GM19328 (cell line): ENCODE measurements around the gene OR10D3.
"Not testable (repeated sequence)": the region's sequence is repeated elsewhere in the genome, so short reads cannot be mapped to it uniquely, and the experiment has no call there.

Experiments used
- ATAC-seq: cut with Tn5 transposase; IDR thresholded peaks from one replicate; pipeline ENCODE4 v1.9.1; 2021; ENCODE audit warnings: mild to moderate bottlenecking, moderate library complexity; ENCODE audit not compliant: unreplicated experiment

The OR10D3 gene

GRCh38 chr11:124194293-124195188, 11.4 kb downstream of the OR10D3 start:
- no peak for ATAC-seq

DNA sequence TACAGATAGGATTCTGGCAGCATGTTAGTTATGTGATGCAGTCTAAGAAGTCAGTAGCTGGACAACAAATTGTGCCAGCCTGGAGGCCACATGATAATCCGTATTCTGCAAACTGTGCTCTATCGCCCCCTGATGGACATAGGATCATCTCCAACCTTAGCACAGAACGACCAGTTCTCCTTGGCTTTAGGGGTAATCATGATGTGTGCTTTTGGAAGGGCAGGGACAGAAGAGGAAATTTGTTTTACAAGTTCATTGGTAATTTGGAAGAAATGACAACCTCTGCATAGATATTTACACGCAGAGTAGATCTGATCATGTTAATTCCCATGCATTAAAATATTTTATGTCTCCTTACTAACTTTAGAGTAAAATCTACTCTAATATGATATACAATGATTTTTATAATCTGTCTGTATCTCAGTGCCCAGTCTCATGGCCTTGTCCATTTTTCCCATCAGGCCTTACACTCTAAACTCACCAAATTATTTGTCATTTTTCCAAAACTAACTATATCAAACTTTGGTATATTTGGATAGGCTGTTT, 12.1 kb downstream of the OR10D3 start:
- peak; percentile 87 for ATAC-seq

DNA sequence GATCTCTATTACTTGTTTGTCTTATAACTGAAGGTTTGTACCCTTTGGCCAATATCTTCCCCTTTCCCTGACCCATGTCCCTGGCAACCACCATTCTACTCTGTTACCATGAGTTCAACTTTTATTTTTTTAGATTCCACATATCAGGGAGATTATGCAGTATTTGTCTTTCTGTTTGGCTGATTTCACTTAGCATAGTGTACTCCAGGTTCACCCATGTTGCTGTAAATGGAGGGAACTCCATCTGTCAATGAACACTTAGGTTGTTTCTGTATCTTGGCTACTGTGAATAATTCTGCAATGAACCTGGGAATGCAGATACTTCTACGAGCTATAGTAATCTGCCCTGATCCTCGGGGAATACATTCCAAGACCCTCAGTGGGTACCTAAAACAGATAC, 14.9 kb downstream of the OR10D3 start:
- ATAC-seq: no peak

DNA sequence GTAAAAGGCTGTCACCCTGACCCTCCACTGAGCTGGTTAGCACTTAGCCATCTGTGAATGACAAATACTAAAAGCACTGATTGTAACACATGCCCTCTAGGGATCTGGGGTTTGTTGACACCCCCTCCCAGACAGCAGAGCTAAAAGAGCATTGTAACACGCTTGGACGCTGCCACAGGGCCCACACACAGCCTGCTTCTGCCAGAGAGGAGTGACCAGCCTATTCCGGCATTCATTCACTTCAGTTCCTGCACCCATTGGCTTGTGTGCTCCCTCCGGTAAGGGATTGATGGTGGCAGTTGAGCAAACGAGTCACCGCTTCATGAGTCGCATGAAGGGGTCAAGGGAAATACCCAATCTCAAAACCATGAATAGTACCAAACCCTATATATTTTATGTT, 15.8 kb downstream of the OR10D3 start:
- ATAC-seq: no peak

GRCh38 chr11:124199702-124200101, 16.6 kb downstream of the OR10D3 start:
- ATAC-seq: no peak

DNA sequence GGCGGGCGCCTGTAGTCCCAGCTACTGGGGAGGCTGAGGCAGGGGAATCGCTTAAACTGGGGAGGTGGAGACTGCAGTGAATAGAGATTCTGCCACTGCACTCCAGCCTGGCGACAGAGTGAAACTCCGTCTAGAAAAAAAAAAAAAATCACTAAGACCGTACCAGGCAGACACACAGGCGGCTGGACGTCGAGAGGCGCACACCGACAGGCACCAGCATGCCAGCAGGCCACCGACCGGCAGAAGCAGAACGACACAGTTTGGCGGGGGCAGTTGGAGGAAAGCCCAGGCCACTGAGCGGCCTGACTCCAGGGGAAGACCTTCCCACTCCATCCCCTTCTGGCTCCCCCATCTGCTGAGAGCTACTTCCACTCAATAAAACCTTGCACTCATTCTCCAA, 17.5 kb downstream of the OR10D3 start:
- no peak for ATAC-seq

DNA sequence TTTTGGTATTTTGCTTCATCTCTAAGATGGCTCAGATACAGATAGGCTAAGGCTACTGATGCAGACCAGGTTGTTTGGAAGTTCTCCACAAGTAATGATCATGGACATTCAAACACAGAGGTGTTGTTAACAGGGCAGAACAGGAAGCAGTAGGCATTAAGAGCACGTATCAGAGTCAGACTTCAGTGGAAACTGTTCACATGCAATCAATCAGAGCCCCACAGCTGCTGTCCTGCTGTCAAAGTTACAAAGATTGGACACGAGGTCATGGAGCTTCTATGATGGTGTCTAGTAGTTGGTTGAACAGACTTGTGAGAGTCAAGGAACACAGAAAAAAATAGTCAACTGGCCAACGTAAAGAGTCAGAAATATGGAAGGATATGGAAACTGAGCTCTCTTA, 19.8 kb downstream of the OR10D3 start:
- no peak for ATAC-seq

GRCh38 chr11:124204008-124204407, 20.9 kb downstream of the OR10D3 start:
- no peak for ATAC-seq

- no peak for ATAC-seq
Observed at GRCh38 chr11:124207102-124207792, 24.1 kb downstream of the OR10D3 start.

DNA sequence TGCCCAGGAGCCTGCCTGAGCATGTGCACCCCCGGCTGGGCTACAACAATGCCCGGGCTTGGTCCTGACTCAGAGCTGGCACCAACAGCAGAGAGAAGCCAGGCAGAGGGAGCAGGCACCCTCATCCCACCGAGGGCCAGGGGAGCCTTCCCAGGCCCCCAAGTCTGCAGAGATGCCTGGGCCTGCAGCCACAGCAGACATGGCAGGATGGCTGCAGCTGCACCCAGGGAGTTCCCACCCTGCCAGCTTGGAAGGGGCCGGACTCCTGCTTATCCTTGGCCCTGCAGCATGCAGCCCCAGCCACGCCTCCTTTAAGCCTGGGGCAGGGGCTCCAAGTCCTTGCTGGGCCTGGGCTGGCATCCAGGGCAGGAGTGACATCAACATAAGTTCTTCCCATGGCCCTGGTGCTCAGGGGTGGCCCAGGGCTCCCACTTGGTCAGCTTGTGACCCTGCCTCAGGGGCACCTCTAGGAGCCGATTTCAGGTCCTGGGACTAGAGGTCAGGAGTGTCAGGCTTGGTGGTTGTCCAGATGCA, 26.7 kb downstream of the OR10D3 start:
- ATAC-seq: no peak

DNA sequence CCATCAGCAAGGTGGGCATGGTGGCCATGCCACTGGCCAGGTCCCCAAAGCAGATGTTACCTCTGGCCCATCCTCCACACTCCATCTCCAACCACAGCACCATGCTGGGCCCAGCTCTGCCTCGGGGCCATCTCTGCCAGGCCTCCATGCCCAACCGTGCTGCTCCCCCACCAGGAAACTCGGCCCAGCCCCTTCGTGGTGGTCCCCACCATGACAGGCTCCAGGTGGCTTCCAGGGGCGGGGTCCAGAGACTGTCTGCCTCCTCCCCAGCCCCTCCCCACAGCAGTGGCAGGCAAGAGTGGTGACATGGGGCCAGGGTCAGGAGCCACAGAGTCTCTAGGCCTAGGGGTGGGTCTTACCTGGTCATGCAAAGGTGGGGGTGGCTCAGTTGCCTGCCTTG, 27.3 kb downstream of the OR10D3 start:
- no peak for ATAC-seq

GRCh38 chr11:124211321-124211720, 28.2 kb downstream of the OR10D3 start:
- ATAC-seq: no peak

DNA sequence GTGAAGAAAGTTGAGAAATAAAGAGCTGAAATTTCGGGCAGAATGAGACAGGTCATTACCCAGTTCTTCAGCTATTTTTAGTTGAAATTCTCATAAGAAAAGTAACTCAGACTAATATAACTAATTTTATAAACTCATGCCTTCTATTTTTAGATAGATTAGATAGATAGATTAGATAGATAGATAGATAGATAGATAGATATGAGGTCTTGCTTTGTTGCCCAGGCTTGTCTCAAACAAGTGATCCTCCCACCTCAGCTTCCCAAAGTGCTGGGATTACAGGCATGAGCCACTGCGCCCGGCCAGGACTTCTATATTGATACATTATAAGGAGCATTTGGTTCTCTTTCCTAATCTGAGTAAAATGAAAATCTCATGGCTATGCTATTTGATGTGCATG, 30.9 kb downstream of the OR10D3 start:
- no peak for ATAC-seq

DNA sequence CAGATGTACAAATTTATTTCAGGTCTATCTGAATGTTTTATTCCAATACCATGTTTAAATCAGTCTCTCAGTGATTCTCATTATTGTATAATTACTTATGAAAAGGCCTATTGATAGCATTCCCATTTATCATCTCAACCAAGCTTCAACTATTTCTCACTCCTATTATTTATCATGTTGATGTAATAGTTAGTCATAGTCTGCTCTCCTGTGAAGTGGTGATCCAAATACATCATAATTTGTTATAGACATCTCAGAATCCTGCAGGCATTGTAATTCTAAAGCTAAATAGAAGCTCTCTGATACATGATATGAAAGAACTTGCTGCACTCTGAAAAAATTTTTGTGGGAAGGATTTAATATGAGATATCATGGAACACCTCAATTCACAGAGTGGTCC, 36.0 kb downstream of the OR10D3 start:
- ATAC-seq: no peak

- ATAC-seq: no peak
Observed at GRCh38 chr11:124222407-124222806, 39.3 kb downstream of the OR10D3 start.

- not testable (repeated sequence) for ATAC-seq
Observed at GRCh38 chr11:124224618-124225423, 41.7 kb downstream of the OR10D3 start.

DNA sequence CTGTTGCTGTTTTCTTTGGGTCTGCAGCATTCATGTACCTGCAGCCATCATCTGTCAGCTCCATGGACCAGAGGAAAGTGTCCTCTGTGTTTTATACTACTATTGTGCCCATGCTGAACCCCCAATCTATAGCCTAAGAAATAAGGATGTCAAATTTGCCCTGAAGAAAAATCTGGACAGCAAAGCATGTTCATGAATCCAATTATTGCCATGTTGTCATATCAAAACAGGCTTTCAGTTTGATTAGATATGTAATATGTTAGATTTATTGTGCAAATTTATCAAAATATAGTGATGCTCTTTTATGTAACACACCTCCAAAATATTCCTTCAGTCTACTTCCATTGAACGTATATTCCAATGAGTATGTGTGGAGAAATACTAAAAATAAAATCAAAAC, 42.3 kb downstream of the OR10D3 start:
- no peak for ATAC-seq

DNA sequence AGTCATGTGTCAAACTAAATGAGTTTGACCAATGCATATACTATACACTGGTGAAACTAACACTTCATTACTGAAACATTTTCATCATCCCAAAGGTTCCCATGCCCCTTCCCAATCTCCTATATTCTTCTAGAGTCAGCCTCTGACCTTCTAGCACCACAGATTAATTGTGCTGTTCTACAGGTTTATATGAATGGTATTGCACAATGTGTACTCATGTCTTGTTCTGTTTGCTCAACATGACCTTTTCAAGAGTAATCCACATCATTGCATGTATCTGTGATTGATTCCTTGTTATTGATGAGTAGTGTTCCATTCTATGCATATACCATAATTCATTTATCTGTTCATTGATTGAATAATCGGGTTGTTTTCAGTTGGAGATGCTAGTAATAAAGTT, 50.2 kb downstream of the OR10D3 start:
- ATAC-seq: no peak
